ENCODE data around the gene SLC25A39.

DNA sequence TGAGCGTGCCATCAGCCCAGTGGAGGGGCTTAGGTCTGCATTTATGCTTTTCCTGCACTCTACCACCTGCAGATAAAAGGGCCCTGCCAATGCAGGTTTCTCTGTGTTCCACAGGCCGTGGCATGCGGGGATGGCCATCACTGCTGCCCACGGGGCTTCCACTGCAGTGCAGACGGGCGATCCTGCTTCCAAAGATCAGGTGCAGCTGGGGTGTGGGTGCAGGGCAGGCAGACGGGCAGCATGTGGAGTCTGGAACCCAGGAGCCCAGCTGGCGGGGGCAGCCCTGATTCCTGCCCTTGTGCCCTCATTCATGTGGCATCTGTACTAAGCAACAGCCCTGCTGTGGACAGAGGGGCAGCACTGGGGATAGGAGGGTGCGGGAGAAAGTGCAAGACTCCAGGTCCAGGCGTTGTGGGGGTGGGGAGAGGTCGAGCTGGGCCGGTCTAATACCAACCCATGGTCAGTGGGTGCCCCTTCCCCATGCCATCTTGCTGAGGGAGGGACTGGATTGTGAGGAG is 25.0 kb upstream of the SLC25A39 start:
- TF ChIP-seq POLR2AphosphoS5 (IDR thresholded peaks at IDR 0.05; ENCODE audit: insufficient read depth in 1 of 2, low read depth in 1 of 2) (no peak), CTCF (IDR thresholded peaks at IDR 0.05) (no peak)

Data from vagina (tissue), 2 donors.